H1 (cell line): Measurements from ENCODE around the gene TMEM151A. TPM values are rescaled to one million over a fixed set of nuclear protein-coding genes. Genes with fewer than 3 reads are reported as not detected.
A peak's percentile ranks its signal among the peaks of the same experiment; 100 is the strongest.

Experiments used
- ASH2L ChIP-seq: fragments of 200-600, 300-600 bp; sonication (generic); IDR thresholded peaks from one replicate; pipeline ENCODE4 v1.7.1; 2017; ENCODE audit warnings: low read length
- CBX5 ChIP-seq: fragments of 300-800, 300-1000 bp; sonication (generic); IDR thresholded peaks from 2 replicates; pipeline ENCODE4 v1.7.1; 2016; ENCODE audit warnings: antibody characterized with exemption, low read length, low read depth
- HDAC2 ChIP-seq, 2 experiments: fragments of 300-600 bp in 1 of 2; sonication (generic) in 1 of 2; IDR thresholded peaks; 2 replicates each; pipeline ENCODE4 v1.6.1; 2011 to 2012; ENCODE audit warnings: low read depth in 2 of 2, low read length in 2 of 2, mild to moderate bottlenecking in 2 of 2, moderate library complexity in 2 of 2, borderline replicate concordance in 1 of 2, inconsistent platforms in 1 of 2
- SP1 ChIP-seq: IDR thresholded peaks from 2 replicates; pipeline ENCODE4 v1.6.1; 2011; ENCODE audit warnings: low read depth, low read length
- polyA plus RNA-seq, 7 experiments: library from polyadenylated mRNA; depleted of rRNA in 3 of 7; stranded (reverse) in 5 of 7; unstranded in 2 of 7; fragments of >200 nt in 5 of 7; fragments of 200-250 nt in 2 of 7; gene quantifications; 1 replicate in 5 of 7; 2 replicates in 1 of 7; 4 replicates in 1 of 7; pipeline versions ENCODE4 v1.2.1 to v1.2.3, GENCODE V29; 2011 to 2013; ENCODE audit warnings: missing spikeins in 2 of 7, mixed read lengths in 2 of 7
- total RNA-seq: library from RNA; stranded (reverse); fragmentation: NEBNext Ultra II Directional; extraction: Animal tissue kit (Norgen Biotek cat#: 25700); gene quantifications from 2 replicates; pipeline ENCODE4 v1.2.1, GENCODE V29; 2021
- TF ChIP-seq, protein P1 (sequence below), 3 experiments: IDR thresholded peaks; 1 replicate in 2 of 3; 2 replicates in 1 of 3; pipeline versions ENCODE4 v1.5.1 to v1.6.1; 2011; ENCODE audit warnings: low read length in 3 of 3, mild to moderate bottlenecking in 3 of 3, inconsistent platforms in 2 of 3, low read depth in 1 of 3, moderate library complexity in 1 of 3; ENCODE audit not compliant: insufficient read depth in 1 of 3; ENCODE audit errors: control extremely low read depth in 1 of 3

TMEM151A gene
- total and polyA plus RNA-seq, 2 of the 8 experiments (the other 6 are each of a cell fraction or from before 2014, with no cell fraction given), result 3.2 TPM

DNA sequence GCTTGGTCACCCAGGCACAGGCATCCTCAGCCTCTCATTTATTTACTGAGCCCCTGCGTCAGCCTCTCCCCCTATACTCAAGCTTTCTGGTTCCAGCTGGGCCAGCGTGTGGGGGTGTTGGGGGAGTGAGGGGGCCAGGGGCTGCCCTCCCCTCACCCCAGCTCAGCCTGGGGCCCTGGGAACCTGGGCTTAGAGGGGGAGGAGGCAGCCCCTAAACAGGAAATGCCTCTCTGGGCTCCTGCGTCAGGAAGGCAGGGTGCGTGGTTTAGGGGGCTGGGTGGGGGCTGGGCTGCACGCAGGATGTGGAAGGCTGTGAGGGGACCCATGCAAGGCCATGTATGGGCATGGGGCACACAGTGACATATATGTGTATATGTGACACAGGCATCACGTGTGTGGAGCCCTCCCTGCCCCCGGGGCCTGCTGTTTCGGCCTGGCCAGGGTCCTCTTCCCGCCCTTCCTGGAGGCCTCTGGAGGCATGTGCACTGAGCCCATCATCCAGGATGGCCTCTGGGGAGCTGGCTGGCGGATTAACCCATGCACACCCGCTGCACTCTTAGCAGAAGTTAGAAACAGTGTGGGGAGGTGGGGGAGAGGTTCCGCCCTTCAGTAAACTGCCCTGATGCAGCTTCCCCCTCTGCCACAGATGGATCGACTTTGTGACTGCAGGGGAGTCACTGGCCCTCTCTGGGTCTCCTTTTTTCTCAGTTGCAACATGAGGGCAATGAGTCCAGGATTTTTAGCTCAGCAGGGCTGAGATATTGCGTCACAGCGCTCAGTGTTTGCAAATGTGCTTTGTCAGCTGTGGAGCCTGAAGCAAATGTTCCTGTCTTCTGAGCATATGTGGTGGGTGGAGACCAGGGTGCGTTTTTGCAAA is 26.3 kb downstream of the TMEM151A start (continued):
- TF ChIP-seq HDAC2 (IDR thresholded peaks at IDR 0.05; ENCODE audit: borderline replicate concordance in 1 of 2, low read depth in 2 of 2, low read length in 2 of 2), result no peak
- TF ChIP-seq CBX5, result no peak
- TF ChIP-seq, protein P1, sequence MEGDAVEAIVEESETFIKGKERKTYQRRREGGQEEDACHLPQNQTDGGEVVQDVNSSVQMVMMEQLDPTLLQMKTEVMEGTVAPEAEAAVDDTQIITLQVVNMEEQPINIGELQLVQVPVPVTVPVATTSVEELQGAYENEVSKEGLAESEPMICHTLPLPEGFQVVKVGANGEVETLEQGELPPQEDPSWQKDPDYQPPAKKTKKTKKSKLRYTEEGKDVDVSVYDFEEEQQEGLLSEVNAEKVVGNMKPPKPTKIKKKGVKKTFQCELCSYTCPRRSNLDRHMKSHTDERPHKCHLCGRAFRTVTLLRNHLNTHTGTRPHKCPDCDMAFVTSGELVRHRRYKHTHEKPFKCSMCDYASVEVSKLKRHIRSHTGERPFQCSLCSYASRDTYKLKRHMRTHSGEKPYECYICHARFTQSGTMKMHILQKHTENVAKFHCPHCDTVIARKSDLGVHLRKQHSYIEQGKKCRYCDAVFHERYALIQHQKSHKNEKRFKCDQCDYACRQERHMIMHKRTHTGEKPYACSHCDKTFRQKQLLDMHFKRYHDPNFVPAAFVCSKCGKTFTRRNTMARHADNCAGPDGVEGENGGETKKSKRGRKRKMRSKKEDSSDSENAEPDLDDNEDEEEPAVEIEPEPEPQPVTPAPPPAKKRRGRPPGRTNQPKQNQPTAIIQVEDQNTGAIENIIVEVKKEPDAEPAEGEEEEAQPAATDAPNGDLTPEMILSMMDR (IDR thresholded peaks at IDR 0.05; ENCODE audit: control extremely low read depth in 1 of 3, insufficient read depth in 1 of 3, low read depth in 1 of 3, low read length in 3 of 3), result no peak
- TF ChIP-seq ASH2L, result no peak
- 0 out of 2 replicates have a peak, but pooled peaks have one; percentile 14 for TF ChIP-seq SP1
